ENCODE results near the gene TNFRSF21. TPM values are rescaled to one million over a fixed set of nuclear protein-coding genes. Genes with fewer than 3 reads are reported as not detected.

TNFRSF21 gene
- total and polyA plus RNA-seq, 2 of the 8 experiments (the other 6 are each of a cell fraction or from before 2014, with no cell fraction given): 16.4 to 52.7 TPM

DNA sequence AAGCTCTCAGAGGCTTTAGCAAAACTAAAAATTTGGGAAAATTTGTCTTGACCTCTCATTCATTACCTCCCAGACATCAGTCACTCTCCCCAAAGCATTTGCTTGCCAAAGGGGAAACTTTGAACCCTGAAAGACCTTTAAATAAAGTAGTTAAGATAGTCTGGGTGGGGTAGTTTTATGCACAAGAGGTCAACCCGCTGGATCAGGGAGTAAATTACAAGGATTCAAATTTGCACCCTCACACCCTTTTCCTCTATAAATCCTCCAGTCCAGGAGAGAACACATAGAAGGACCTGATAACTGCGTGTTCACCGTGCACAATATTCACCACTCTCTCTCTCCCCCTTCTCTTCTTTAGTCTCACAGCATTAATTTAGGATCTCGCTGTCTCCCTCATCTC lies 36.1 kb upstream of the TNFRSF21 start (continued):
- TF ChIP-seq BCL11A (IDR thresholded peaks at IDR 0.05; ENCODE audit: low read depth in 2 of 2, low read length in 2 of 2): no peak
- no peak for TF ChIP-seq JUN (IDR thresholded peaks at IDR 0.05; ENCODE audit: low read depth, low read length)
- TF ChIP-seq SP4 (IDR thresholded peaks at IDR 0.05; ENCODE audit: low read length): no peak
- TF ChIP-seq CHD1 (IDR thresholded peaks at IDR 0.05; ENCODE audit: low read depth, low read length): no peak
